ENCODE measurements around the gene SARS1.
"Not testable (repeated sequence)": the region's sequence is repeated elsewhere in the genome, so short reads cannot be mapped to it uniquely, and the experiment has no call there.

The SARS1 gene

GRCh38 chr1:109193653-109194590 lies 19.8 kb upstream of the SARS1 start:
- DNase-seq (ENCODE audit: low spot score), result peak; percentile 75

GRCh38 chr1:109197158-109198042 lies 16.3 kb upstream of the SARS1 start:
- peak; percentile 36 for DNase-seq (ENCODE audit: low spot score)

GRCh38 chr1:109198043-109198695 lies 15.5 kb upstream of the SARS1 start:
- no peak for DNase-seq (ENCODE audit: low spot score)

- no peak for DNase-seq (ENCODE audit: low spot score)
Observed at GRCh38 chr1:109198745-109199144, 15.0 kb upstream of the SARS1 start.

GRCh38 chr1:109199710-109200109 lies 14.0 kb upstream of the SARS1 start:
- no peak for DNase-seq (ENCODE audit: low spot score)

- DNase-seq (ENCODE audit: low spot score), result peak; percentile 45
Observed at GRCh38 chr1:109201123-109201703, 12.5 kb upstream of the SARS1 start.

GRCh38 chr1:109204484-109204883 lies 9.2 kb upstream of the SARS1 start:
- no peak for DNase-seq (ENCODE audit: low spot score)

GRCh38 chr1:109206339-109206738 lies 7.4 kb upstream of the SARS1 start:
- no peak for DNase-seq (ENCODE audit: low spot score)

- DNase-seq (ENCODE audit: low spot score), result no peak
Observed at GRCh38 chr1:109207467-109208103, 6.1 kb upstream of the SARS1 start.

GRCh38 chr1:109208394-109208793 lies 5.3 kb upstream of the SARS1 start:
- no peak for DNase-seq (ENCODE audit: low spot score)

GRCh38 chr1:109208836-109209463 lies 4.8 kb upstream of the SARS1 start:
- DNase-seq (ENCODE audit: low spot score), result no peak

- DNase-seq (ENCODE audit: low spot score), result no peak
Observed at GRCh38 chr1:109210058-109210457, 3.7 kb upstream of the SARS1 start.

- no peak for DNase-seq (ENCODE audit: low spot score)
Observed at GRCh38 chr1:109213345-109213823, 334 bp upstream of the SARS1 start.

- DNase-seq (ENCODE audit: low spot score), result peak; percentile 76
Observed at GRCh38 chr1:109214695-109215623, 1.2 kb downstream of the SARS1 start.

GRCh38 chr1:109216662-109217061 lies 2.9 kb downstream of the SARS1 start:
- no peak for DNase-seq (ENCODE audit: low spot score)

- no peak for DNase-seq (ENCODE audit: low spot score)
Observed at GRCh38 chr1:109218516-109218915, 4.8 kb downstream of the SARS1 start.

- not testable (repeated sequence) for DNase-seq (ENCODE audit: low spot score)
Observed at GRCh38 chr1:109221201-109221600, 7.5 kb downstream of the SARS1 start.

- DNase-seq (ENCODE audit: low spot score), result no peak
Observed at GRCh38 chr1:109225308-109225707, 11.6 kb downstream of the SARS1 start.

- DNase-seq (ENCODE audit: low spot score), result no peak
Observed at GRCh38 chr1:109225711-109226445, 12.2 kb downstream of the SARS1 start.

Measured in activated CD4-positive, alpha-beta T cell treated with anti-CD3 and anti-CD28 coated beads, Interleukin-2, Interleukin-4, amounts not matched to agents 100 ng/mL and 50 ng/mL, durations not matched to agents 16 hours and 8 hours (primary cell).